Lower leg skin (tissue), 4 donors: ENCODE measurements around the gene LCLAT1. TPM values are rescaled to one million over a fixed set of nuclear protein-coding genes. Genes with fewer than 3 reads are reported as not detected.

Experiments used
- DNase-seq, 2 donors: peaks; one replicate each; pipeline ENCODE4 v3.0.0-alpha.2; 2019; ENCODE audit warnings: low spot score in 2 of 2
- H3K4me3 ChIP-seq: fragments of 200-600 bp; sonication (generic); 2 replicates; pipeline ENCODE4 v1.5.1; 2017; ENCODE audit warnings: mild to moderate bottlenecking, low read depth; ENCODE audit not compliant: poor library complexity, severe bottlenecking
- CTCF ChIP-seq, 3 donors: fragments of 450-650 bp; IDR thresholded peaks; one replicate each; pipeline ENCODE4 v1.5.1; 2016; ENCODE audit warnings: antibody characterized with exemption in 3 of 3, mild to moderate bottlenecking in 3 of 3, moderate library complexity in 2 of 3
- POLR2A ChIP-seq, 2 donors: fragments of 450-650 bp; IDR thresholded peaks; one replicate each; pipeline ENCODE4 v1.6.1; 2016 to 2017; ENCODE audit warnings: antibody characterized with exemption in 2 of 2, mild to moderate bottlenecking in 1 of 2, moderate library complexity in 1 of 2
- WGBS, 2 donors: methylation state at CpG; one replicate each; pipeline ENCODE4 v1.1.5; 2018; 5-methylcytosine and 5-hydroxymethylcytosine counted together
- intact Hi-C: fragments of 100-400 bp; cut with DNase I; formaldehyde crosslinking; loops from one replicate; pipeline ENCODE4 v1.15.0; 2023; ENCODE audit warnings: low total_unique reads
- total RNA-seq, 4 donors: library from RNA; depleted of rRNA; stranded (reverse); fragments of >200 nt; gene quantifications; one replicate each; pipeline ENCODE4 v1.1.0, GENCODE V29; 2016

The LCLAT1 gene
- total RNA-seq, 4 donors from 2014 or later = 5.2 to 19.1 (median 12.0) TPM

DNA sequence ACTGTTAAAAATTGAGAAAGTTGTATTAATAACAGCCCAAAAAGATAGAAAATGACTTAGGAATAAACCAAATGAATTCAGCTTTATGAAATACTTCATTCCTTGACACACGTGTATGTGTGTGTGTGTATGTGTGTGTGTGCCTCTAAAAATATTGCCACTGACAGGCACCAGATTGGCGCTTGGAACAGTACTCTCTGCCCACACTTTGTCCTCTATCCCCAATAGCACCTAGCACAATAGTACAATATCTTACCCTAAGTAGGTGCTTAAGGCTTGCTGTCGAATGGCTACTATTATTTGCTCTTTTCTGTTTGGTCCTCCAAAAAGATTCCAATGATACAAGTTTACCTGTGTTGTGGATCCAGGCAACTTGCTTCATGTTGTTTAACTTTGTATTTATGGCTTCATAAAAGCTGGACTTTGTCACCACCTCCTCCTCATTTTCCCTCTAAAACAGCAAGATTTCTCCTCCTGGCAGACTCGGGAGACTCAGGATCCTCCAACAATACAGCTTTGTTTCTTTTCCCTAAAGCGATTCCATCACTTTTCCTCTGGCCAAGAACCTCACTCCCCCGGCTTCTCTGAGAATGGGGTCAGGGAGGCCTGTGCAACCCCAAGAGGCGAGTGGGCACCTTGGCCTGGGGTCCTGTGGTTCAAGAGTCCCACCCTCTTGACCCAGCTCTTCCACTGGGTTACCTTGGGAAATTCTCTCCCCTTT, 43.3 kb upstream of the LCLAT1 start:
- TF ChIP-seq POLR2A (IDR thresholded peaks at IDR 0.05) (no peak), CTCF (IDR thresholded peaks at IDR 0.05) (no peak)
- H3K4me3 ChIP-seq = no peak overlapping the region
- no peak for DNase-seq
- intact Hi-C loops = no loop called here
- WGBS, 2 donors = 58 to 73% methylated on average over 7 of the region's 7 CpGs

- no peak for TF ChIP-seq POLR2A (IDR thresholded peaks at IDR 0.05)
- no peak for TF ChIP-seq CTCF (IDR thresholded peaks at IDR 0.05)
- DNase-seq = peak in 1 of 2 donors; percentile 86
- WGBS, 2 donors = 45 to 49% methylated on average over 12 of the region's 12 CpGs
- intact Hi-C loops = no loop called here
- no peak overlapping the region for H3K4me3 ChIP-seq
Observed at GRCh38 chr2:30404319-30405259, 42.5 kb upstream of the LCLAT1 start.

DNA sequence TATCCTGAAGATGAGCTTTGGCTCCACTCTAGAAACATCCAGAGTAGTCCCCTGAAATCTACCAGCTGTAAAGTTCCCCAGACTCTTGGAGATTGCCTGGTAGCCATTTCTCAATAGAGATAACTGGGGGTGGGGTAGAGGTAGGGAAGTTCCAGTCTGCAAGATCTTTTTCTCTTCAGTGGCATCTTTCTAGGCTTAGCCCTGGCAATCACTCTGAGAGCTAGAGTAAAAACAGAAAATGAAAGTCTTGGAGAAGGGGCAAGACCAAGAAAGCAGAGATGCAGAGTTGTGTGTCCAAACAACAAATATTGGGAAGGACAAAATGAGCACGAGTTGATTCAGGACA, 41.8 kb upstream of the LCLAT1 start:
- H3K4me3 ChIP-seq = no peak overlapping the region
- no peak for DNase-seq
- 81 to 86% methylated on average over 1 of the region's 1 CpG for WGBS, 2 donors
- no peak for TF ChIP-seq CTCF (IDR thresholded peaks at IDR 0.05)
- TF ChIP-seq POLR2A (IDR thresholded peaks at IDR 0.05) = no peak
- intact Hi-C loops = no loop called here

- intact Hi-C loops = no loop called here
- TF ChIP-seq CTCF (IDR thresholded peaks at IDR 0.05) (no peak), POLR2A (IDR thresholded peaks at IDR 0.05) (no peak)
- no peak overlapping the region for H3K4me3 ChIP-seq
- WGBS, 2 donors = 92 to 94% methylated on average over 2 of the region's 2 CpGs
- no peak for DNase-seq
Observed at GRCh38 chr2:30406853-30407252, 40.2 kb upstream of the LCLAT1 start.

DNA sequence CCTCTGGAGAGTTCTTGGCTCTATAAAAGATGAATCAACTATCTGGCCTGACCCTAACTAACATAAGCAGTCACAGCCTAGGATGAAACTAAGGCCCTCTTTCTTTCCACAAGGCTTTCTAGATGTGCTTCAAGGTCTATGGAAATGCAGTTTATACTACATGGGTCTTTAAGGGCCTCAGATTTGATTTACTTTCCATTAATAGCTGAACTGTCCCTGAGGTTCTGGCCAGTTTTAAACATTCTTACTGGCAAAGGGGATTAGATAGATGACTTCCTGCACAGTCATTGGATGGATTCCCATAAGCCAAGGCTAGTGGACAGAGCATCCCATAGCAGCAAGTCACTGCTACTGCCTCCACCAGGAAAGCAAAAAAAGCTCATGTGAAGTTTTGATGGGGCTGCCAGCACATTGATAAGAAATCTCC, 38.1 kb upstream of the LCLAT1 start:
- H3K4me3 ChIP-seq = no peak overlapping the region
- no peak for TF ChIP-seq CTCF (IDR thresholded peaks at IDR 0.05)
- no peak for TF ChIP-seq POLR2A (IDR thresholded peaks at IDR 0.05)
- DNase-seq = no peak
- intact Hi-C loops = no loop called here
